CD4-positive, alpha-beta memory T cell (primary cell): ENCODE results near the gene RPS6KB1. TPM values are rescaled to one million over a fixed set of nuclear protein-coding genes. Genes with fewer than 3 reads are reported as not detected.

ENCODE experiments used
- CTCF ChIA-PET: fragments of 350-600 bp; sonication (Branson Sonifier 250); formaldehyde crosslinking; loops from one replicate; lab custom pipeline; 2021; ENCODE audit warnings: inconsistent platforms; ENCODE audit not compliant: partially characterized antibody; lab: Charles Lee
- POLR2A ChIA-PET: fragments of 350-600 bp; sonication (Branson Sonifier 250); formaldehyde crosslinking; loops from one replicate; lab custom pipeline; 2021; ENCODE audit not compliant: partially characterized antibody; lab: Charles Lee
- DNase-seq, 5 donors: peaks; one replicate each; pipeline versions ENCODE4 v3.0.0 to v3.0.0-alpha.2; 2020 to 2022; ENCODE audit warnings: mixed read lengths in 1 of 5
- H3K27ac ChIP-seq: one replicate; pipeline ENCODE4 v1.7.0; 2013; ENCODE audit warnings: low read depth, low read length
- H3K27me3 ChIP-seq: 2 replicates; pipeline ENCODE4 v1.7.0; 2013; ENCODE audit warnings: mild to moderate bottlenecking, low read length, moderate library complexity; ENCODE audit not compliant: insufficient read depth
- H3K36me3 ChIP-seq: 2 replicates; pipeline ENCODE4 v1.7.0; 2013; ENCODE audit warnings: mild to moderate bottlenecking, low read length, moderate library complexity; ENCODE audit not compliant: insufficient read depth
- H3K4me1 ChIP-seq: 2 replicates; pipeline ENCODE4 v1.7.0; 2013; ENCODE audit warnings: mild to moderate bottlenecking, low read length, moderate library complexity; ENCODE audit not compliant: insufficient read depth
- H3K4me3 ChIP-seq, 2 donors: one replicate each; pipeline ENCODE4 v1.7.0; 2013; ENCODE audit warnings: low read length in 2 of 2, mild to moderate bottlenecking in 1 of 2
- H3K9me3 ChIP-seq, 2 donors: one replicate each; pipeline ENCODE4 v1.7.0; 2013; ENCODE audit warnings: low read length in 2 of 2, control low read depth in 1 of 2; ENCODE audit not compliant: control insufficient read depth in 1 of 2
- H3K27ac Mint-ChIP-seq, 7 donors: one replicate each; pipeline ENCODE4 v1.8.0; 2020 to 2021; ENCODE audit warnings: mixed read lengths in 7 of 7, mild to moderate bottlenecking in 6 of 7, inconsistent platforms in 3 of 7, moderate library complexity in 3 of 7
- H3K27me3 Mint-ChIP-seq, 2 donors: one replicate each; pipeline ENCODE4 v1.8.0; 2020 to 2021; ENCODE audit warnings: mixed read lengths in 2 of 2
- H3K36me3 Mint-ChIP-seq, 2 donors: one replicate each; pipeline ENCODE4 v1.8.0; 2020 to 2021; ENCODE audit warnings: mixed read lengths in 2 of 2, inconsistent platforms in 1 of 2, mild to moderate bottlenecking in 1 of 2
- H3K4me1 Mint-ChIP-seq, 4 donors: one replicate each; pipeline ENCODE4 v1.8.0; 2020 to 2021; ENCODE audit warnings: mixed read lengths in 4 of 4, mild to moderate bottlenecking in 1 of 4
- H3K4me3 Mint-ChIP-seq, 8 donors: one replicate each; pipeline ENCODE4 v1.8.0; 2020 to 2021; ENCODE audit warnings: mixed read lengths in 8 of 8, mild to moderate bottlenecking in 7 of 8, moderate library complexity in 6 of 8, inconsistent platforms in 3 of 8
- H3K9me3 Mint-ChIP-seq, 8 donors: one replicate each; pipeline ENCODE4 v1.8.0; 2020 to 2021; ENCODE audit warnings: mixed read lengths in 8 of 8, mild to moderate bottlenecking in 5 of 8, inconsistent platforms in 3 of 8, moderate library complexity in 1 of 8
- intact Hi-C: fragments of 100-400 bp; cut with micrococcal nuclease; formaldehyde crosslinking; loops from one replicate; pipeline ENCODE4 v1.15.1; 2023
- polyA plus RNA-seq, 2 donors: library from polyadenylated mRNA; unstranded; fragments of 300-500 nt; fragmentation: Illumina TruSeq; gene quantifications; one replicate each; pipeline ENCODE4 v1.2.3, GENCODE V29; 2021
- total RNA-seq, 2 experiments: library from RNA; stranded (reverse); gene quantifications; one replicate each; pipeline ENCODE4 v1.2.3, GENCODE V29; 2021

RPS6KB1 gene
- 10 to 100 TPM; 57.2 to 67.4 TPM for total RNA-seq
- polyA plus RNA-seq = 10 to 100 TPM; 21.2 to 27.1 TPM

GRCh38 chr17:59892924-59893675 lies at the start of gene RPS6KB1, which contains the start of gene TUBD1:
RPS6KB1 (plus strand) TSS chr17:59893121; CDS start chr17:59893185, 64 bp downstream.
TUBD1 (minus strand) TSS chr17:59892943; CDS start chr17:59891002, 1,941 bp downstream.
- H3K4me3 ChIP-seq = peak within 1 kb of the TSS; percentile 68 to 83
- peaks cover 51% of the 10 kb centered on the region for H3K4me1 ChIP-seq
- no peaks in the 10 kb centered on the region for H3K27me3 ChIP-seq
- Mint-ChIP-seq H3K36me3 (peaks cover 12 to 43% of the 10 kb centered on the region in 2 donors), H3K27me3 (no peaks in the 10 kb centered on the region), H3K9me3 (no peaks in the 10 kb centered on the region), H3K4me1 (peaks cover 35 to 67% (median 50%) of the 10 kb centered on the region in 4 donors), H3K27ac (peak within 1 kb of the TSS; percentile 93 to 100 (median 99)), H3K4me3 (peak within 1 kb of the TSS; percentile 99 to 100 (median 100))
- ChIA-PET CTCF (interaction anchor here (1.2 to 1.9 kb wide), 4 partner anchors 15 to 141 kb away, joined by 3 to 13 read pairs (median 6); no protein-coding TSS in a partner anchor), POLR2A (interaction anchor here (0.6 to 4.0 kb wide), 25 partner anchors 12 to 738 kb away, joined by 3 to 29 read pairs (median 4); partner anchors contain the start of genes CLTC, DHX40, PRR11 and PTRH2)
- peak within 1 kb of the TSS; percentile 96 for H3K27ac ChIP-seq
- peak; percentile 96 to 99 (median 98) for DNase-seq
- H3K9me3 ChIP-seq = no peaks in the 10 kb centered on the region
- intact Hi-C loops = loop anchor here (1.0 to 5.0 kb wide), 6 partner anchors 56 to 499 kb away; partner anchors contain the start of genes CLTC, PTRH2, RNFT1 and USP32
- H3K36me3 ChIP-seq = peaks cover 6% of the 10 kb centered on the region

DNA sequence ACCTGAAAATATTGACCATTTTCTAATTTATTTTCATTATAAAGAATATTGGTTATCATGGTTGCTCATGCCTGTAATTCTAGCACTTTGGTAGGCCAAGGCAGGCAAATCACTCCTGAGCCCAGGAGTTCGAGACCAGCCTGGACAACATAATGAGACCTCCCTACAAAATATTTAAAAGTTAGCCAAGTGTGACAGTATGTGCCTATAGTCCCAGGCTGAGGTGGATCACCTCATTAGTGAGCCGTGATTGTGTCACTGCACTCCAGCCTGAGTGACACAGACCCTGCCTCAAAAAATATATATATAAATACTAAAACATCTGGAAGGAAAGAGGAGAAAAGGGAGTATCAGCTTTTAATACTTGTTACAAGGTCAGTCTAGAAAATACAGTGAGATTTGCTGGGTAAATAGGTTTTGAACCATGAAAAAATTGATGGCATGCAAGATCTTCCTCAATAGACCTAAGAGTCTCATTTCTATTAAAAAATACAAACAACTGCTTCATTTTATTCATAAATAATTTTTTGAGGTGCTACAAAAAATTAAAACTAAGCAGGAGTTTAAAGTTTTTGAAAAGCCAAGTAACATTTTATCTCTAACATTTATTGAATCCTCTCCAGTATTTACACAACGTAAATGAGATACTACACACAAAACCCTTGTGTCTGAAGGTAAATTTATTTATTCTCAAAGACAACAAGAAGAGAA lies 47.9 kb upstream of the RPS6KB1 start:
- Mint-ChIP-seq H3K9me3 (no peaks in the 10 kb centered on the region), H3K27me3 (no peaks in the 10 kb centered on the region), H3K4me1 (peaks cover 51 to 88% (median 68%) of the 10 kb centered on the region in 4 donors), H3K36me3 (peaks cover 12 to 18% of the 10 kb centered on the region in 2 donors), H3K4me3 (peak overlapping the region in 5 of 8 donors; percentile 27 to 78 (median 43)), H3K27ac (peak overlapping the region; percentile 32 to 97 (median 84))
- no peaks in the 10 kb centered on the region for H3K9me3 ChIP-seq
- no peak overlapping the region for H3K4me3 ChIP-seq
- H3K27me3 ChIP-seq = no peaks in the 10 kb centered on the region
- no peak for DNase-seq
- no peaks in the 10 kb centered on the region for H3K36me3 ChIP-seq
- CTCF ChIA-PET = interaction anchor here (1.8 kb wide), 1 partner anchor 14 kb away, joined by 5 read pairs; no protein-coding TSS in a partner anchor
- peaks cover 73% of the 10 kb centered on the region for H3K4me1 ChIP-seq
- POLR2A ChIA-PET = interaction anchor here (0.8 to 18.0 kb wide), 6 partner anchors 12 to 91 kb away, joined by 3 to 365 read pairs (median 6); partner anchors contain the start of genes RPS6KB1 and TUBD1
- intact Hi-C loops = no loop called here
- peak overlapping the region; percentile 62 for H3K27ac ChIP-seq

GRCh38 chr17:59845595-59846393 lies 47.1 kb upstream of the RPS6KB1 start:
- Histone ChIP-seq H3K36me3 (no peaks in the 10 kb centered on the region), H3K4me1 (peaks cover 73% of the 10 kb centered on the region), H3K9me3 (no peaks in the 10 kb centered on the region), H3K27ac (peak overlapping the region; percentile 62), H3K4me3 (no peak overlapping the region), H3K27me3 (no peaks in the 10 kb centered on the region)
- DNase-seq = peak in 2 of 5 donors; percentile 13 to 56
- peak overlapping the region; percentile 82 to 97 (median 89) for H3K27ac Mint-ChIP-seq
- ChIA-PET POLR2A (interaction anchor here (0.6 to 18.0 kb wide), 9 partner anchors 11 to 92 kb away, joined by 3 to 365 read pairs (median 3); partner anchors contain the start of genes RPS6KB1 and TUBD1), CTCF (interaction anchor here (1.1 to 1.8 kb wide), 2 partner anchors 14 to 62 kb away, joined by 3 to 5 read pairs; no protein-coding TSS in a partner anchor)
- no peaks in the 10 kb centered on the region for H3K9me3 Mint-ChIP-seq
- peak overlapping the region in 6 of 8 donors; percentile 21 to 78 (median 41) for H3K4me3 Mint-ChIP-seq
- H3K27me3 Mint-ChIP-seq = no peaks in the 10 kb centered on the region
- intact Hi-C loops = no loop called here
- H3K36me3 Mint-ChIP-seq = peaks cover 4 to 10% of the 10 kb centered on the region in 2 donors
- H3K4me1 Mint-ChIP-seq = peaks cover 45 to 81% (median 63%) of the 10 kb centered on the region in 4 donors

DNA sequence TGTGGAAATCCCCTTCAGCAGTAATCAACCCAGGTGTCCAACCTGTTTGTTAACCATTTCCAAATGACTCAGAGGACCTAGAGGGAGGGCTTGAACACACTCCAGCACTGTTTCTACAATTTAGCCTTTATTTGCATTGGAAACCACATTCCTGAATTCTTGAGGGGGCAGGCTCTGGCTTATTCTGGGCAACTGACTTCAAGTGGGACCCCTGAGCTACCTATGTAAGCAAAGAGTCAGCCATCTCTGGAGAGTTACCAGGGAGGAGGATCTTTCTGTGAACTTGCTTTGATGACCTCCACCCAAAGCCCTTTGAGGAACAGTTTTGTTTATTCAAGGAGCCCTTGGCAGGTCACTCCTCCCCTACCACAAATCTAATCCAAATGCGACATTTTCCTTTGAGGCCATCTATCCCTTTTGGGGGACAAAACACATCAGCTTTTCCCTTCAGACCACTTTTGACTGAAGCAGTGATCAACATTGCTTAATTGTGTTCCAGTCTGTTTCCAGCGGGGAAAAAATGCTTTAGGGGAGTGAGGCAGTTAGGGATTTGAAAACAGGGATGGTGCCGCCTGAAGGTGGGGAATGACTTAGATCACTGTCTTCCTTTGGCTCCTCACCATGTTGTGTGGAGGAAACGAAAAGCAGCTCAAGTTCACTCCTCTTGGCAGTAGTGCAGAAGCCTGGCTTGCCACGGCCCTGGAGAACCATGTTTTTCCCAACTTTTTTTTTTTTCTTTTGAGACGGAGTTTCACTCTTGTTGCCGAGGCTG lies 46.3 kb upstream of the RPS6KB1 start:
- Mint-ChIP-seq H3K27me3 (no peaks in the 10 kb centered on the region), H3K4me1 (peaks cover 43 to 73% (median 60%) of the 10 kb centered on the region in 4 donors), H3K9me3 (no peaks in the 10 kb centered on the region), H3K4me3 (peak overlapping the region in 7 of 8 donors; percentile 21 to 70 (median 39)), H3K36me3 (peaks cover 0 to 5% of the 10 kb centered on the region in 2 donors), H3K27ac (peak overlapping the region; percentile 82 to 90 (median 86))
- no peaks in the 10 kb centered on the region for H3K27me3 ChIP-seq
- H3K4me3 ChIP-seq = peak overlapping the region in 1 of 2 donors; percentile 1
- peaks cover 74% of the 10 kb centered on the region for H3K4me1 ChIP-seq
- H3K27ac ChIP-seq = peak overlapping the region; percentile 62
- POLR2A ChIA-PET = interaction anchor here (0.6 to 18.0 kb wide), 9 partner anchors 10 to 1511 kb away, joined by 3 to 365 read pairs (median 4); partner anchors contain the start of genes CLTC, PTRH2, RPS6KB1 and TUBD1
- CTCF ChIA-PET = interaction anchor here (1.1 to 5.0 kb wide), 5 partner anchors 7 to 63 kb away, joined by 3 to 28 read pairs (median 3); no protein-coding TSS in a partner anchor
- intact Hi-C loops = no loop called here
- H3K36me3 ChIP-seq = no peaks in the 10 kb centered on the region
- DNase-seq = peak in 4 of 5 donors; percentile 28 to 74 (median 44)
- H3K9me3 ChIP-seq = no peaks in the 10 kb centered on the region

DNA sequence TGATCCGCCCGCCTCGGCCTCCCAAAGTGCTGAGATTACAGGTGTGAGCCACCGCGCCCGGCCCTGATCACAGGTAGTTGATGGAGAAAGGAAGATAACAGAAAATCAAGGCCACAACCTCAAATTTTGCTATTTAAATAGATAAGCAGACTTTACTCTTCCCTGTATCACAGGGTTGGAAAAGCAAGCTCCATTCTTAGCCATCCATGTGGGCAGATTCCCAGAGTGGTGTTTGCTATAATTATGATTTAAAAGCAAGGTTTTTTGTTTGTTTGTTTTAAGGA lies 44.6 kb upstream of the RPS6KB1 start:
- intact Hi-C loops = no loop called here
- no peak for DNase-seq
- Mint-ChIP-seq H3K4me3 (peak overlapping the region in 2 of 8 donors; percentile 61 to 74), H3K4me1 (peaks cover 42 to 72% (median 60%) of the 10 kb centered on the region in 4 donors), H3K36me3 (no peaks in the 10 kb centered on the region), H3K9me3 (peaks cover 0 to 3% (median 0%) of the 10 kb centered on the region in 8 donors), H3K27me3 (no peaks in the 10 kb centered on the region), H3K27ac (peak overlapping the region in 2 of 7 donors; percentile 60 to 81)
- H3K36me3 ChIP-seq = no peaks in the 10 kb centered on the region
- no peak overlapping the region for H3K4me3 ChIP-seq
- H3K27ac ChIP-seq = no peak overlapping the region
- no peaks in the 10 kb centered on the region for H3K27me3 ChIP-seq
- ChIA-PET POLR2A (interaction anchor here (0.7 to 18.0 kb wide), 9 partner anchors 9 to 229 kb away, joined by 3 to 365 read pairs (median 3); partner anchors contain the start of genes CLTC, RPS6KB1 and TUBD1), CTCF (interaction anchor here (0.7 to 5.0 kb wide), 4 partner anchors 9 to 62 kb away, joined by 3 to 28 read pairs (median 9); no protein-coding TSS in a partner anchor)
- peaks cover 84% of the 10 kb centered on the region for H3K4me1 ChIP-seq
- H3K9me3 ChIP-seq = no peaks in the 10 kb centered on the region
